LNCaP clone FGC (cell line): ENCODE data around the gene ZNF611.
"Not testable (repeated sequence)": the region's sequence is repeated elsewhere in the genome, so short reads cannot be mapped to it uniquely, and the experiment has no call there.

Experiments used
- DNase-seq: peaks from one replicate; pipeline ENCODE4 v3.0.0-alpha.2; 2011; ENCODE audit warnings: low read depth
- H3K4me3 ChIP-seq: 2 replicates; pipeline ENCODE4 v1.5.1; 2011; ENCODE audit warnings: mild to moderate bottlenecking, low read depth, low read length, control low read depth
- TF ChIP-seq, protein P1 (sequence below): IDR thresholded peaks from 2 replicates; pipeline ENCODE4 v1.5.1; 2012; ENCODE audit warnings: mild to moderate bottlenecking; ENCODE audit not compliant: control insufficient read depth, insufficient read depth; ENCODE audit errors: extremely low read depth

Gene ZNF611

DNA sequence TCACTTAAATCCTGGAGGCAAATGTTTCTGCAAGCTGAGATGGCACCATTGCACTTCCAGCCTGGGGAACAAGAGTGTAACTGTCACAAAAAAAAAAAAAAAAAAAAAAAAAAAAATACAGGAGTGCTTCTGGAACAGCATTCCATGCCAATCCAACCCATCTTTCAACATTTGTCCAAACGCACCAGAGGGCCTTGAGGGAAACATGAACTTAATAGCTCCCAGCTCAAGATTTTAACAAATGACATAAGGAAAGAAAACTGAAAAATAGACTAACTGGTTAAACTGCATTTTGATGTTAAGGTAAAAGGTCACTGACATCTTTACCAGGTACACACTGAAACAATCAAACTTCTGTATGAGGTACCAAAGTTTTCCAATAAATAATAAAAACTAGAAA is 49.0 kb downstream of the ZNF611 start:
- no peak for DNase-seq
- TF ChIP-seq, protein P1, sequence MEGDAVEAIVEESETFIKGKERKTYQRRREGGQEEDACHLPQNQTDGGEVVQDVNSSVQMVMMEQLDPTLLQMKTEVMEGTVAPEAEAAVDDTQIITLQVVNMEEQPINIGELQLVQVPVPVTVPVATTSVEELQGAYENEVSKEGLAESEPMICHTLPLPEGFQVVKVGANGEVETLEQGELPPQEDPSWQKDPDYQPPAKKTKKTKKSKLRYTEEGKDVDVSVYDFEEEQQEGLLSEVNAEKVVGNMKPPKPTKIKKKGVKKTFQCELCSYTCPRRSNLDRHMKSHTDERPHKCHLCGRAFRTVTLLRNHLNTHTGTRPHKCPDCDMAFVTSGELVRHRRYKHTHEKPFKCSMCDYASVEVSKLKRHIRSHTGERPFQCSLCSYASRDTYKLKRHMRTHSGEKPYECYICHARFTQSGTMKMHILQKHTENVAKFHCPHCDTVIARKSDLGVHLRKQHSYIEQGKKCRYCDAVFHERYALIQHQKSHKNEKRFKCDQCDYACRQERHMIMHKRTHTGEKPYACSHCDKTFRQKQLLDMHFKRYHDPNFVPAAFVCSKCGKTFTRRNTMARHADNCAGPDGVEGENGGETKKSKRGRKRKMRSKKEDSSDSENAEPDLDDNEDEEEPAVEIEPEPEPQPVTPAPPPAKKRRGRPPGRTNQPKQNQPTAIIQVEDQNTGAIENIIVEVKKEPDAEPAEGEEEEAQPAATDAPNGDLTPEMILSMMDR, result no peak
- H3K4me3 ChIP-seq, result no peak overlapping the region

DNA sequence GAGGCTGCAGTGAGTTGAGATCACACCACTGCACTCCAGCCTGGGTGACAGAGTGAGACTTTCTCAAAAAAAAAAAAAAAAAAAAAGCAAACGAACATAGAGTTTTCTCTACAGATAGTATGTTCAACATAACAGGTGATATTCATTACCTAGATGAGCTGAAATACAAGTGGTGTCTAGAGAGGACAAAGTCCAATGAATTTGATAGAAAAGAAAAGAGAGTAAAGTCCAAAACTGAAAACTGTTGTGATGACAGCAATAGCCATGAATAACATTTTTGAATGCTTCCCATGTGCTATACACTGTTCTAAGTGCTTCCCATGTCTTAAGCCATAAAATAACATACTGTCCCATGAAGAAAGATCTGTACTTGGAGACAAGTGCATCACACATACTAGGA is 53.6 kb downstream of the ZNF611 start:
- H3K4me3 ChIP-seq, DNase-seq: not testable (repeated sequence)

DNA sequence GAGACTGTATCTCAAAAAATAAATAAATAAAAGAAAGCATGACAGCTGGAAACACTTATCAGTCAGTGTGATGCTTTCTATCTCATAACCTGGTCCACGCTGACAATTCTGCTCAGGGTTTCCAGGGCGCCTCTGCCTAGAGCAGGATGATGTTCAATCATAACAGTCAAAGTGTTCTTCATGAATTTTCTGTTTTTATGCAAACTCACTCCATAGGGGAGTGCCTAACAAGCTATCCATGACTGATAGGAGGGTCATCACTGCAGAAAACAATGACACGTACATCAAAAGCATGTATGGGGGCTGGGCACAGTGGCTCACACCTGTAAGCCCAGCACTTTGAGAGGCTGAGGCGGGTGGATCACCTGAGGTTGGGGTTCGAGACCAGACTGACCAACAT is 55.2 kb downstream of the ZNF611 start:
- no peak for DNase-seq
- no peak overlapping the region for H3K4me3 ChIP-seq
- TF ChIP-seq, protein P1, result no peak

DNA sequence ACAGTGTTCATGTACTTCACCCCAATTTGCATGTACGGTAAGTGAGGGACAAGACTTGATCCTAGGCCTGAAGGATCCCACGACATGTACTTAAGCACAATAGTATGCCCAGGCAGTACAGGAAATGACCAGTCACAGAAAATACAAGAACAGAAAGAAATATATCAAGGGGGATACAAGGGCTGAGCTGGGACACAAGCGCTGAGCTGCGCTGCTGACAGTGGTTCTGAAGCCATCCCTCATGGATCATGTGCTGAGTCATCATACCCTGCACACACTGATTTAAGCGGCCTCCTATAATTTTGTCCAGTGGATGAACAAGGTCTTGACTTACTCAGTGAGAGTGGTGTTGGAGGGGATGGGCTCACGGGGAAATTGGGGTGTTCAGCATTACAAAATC is 59.6 kb downstream of the ZNF611 start:
- not testable (repeated sequence) for H3K4me3 ChIP-seq, DNase-seq

DNA sequence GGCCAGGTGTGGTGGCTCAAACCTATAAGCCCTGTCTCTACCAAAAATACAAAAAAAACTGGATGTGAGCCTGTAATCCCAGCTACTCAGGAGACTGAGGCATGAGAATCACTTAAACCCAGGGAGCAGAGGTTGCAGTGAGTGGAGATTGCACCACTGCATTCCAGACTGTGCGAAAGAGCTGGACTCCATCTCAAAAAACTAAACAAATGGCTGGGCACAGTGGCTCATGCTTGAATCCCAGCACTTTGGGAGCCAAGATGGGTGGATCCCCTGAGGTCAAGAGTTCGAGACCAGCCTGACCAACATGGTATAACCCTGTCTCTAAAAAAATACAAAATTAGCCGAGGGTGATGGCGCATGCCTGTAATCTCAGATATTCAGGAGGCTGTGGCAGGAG is 61.8 kb downstream of the ZNF611 start:
- H3K4me3 ChIP-seq, result no peak overlapping the region
- TF ChIP-seq, protein P1, result no peak
- DNase-seq, result no peak

DNA sequence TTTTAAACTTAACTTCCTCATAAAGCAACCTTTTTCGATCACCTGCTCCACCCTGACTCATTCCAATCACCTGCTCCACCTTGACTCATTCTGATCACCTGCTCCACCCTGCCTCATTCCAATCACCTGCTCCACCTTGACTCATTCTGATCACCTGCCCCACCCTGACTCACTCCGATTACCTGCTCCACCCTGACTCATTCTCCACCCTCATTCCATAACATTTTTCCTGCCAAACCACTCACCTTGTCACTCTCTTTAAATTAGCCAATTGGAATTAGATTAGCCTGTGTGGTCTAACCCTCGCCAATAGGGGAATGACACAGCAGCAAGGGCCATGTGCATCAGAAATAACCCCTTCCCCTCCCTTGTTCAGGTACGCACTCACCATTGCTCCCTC is 64.8 kb downstream of the ZNF611 start:
- TF ChIP-seq, protein P1, result no peak
- DNase-seq, result no peak
- H3K4me3 ChIP-seq, result no peak overlapping the region

DNA sequence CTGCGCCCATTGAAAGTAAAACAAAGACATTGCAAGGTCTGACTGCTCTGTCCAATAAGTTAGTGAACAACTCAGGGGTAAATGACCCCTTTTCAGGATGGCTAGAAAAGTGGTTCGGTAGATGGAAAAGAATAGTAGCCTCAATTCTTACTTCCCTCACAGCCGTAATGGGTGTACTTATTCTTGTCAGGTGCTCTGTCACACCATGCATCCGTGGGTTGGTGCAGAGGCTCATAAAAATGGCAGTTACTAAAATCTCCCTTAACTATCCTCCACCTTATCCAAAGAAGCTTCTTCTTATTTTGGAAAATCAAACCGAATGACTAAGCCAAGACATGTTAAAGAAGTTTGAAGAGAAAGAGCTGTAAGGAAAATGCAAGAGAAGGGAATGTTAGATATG is 65.3 kb downstream of the ZNF611 start:
- no peak for DNase-seq
- no peak overlapping the region for H3K4me3 ChIP-seq
- TF ChIP-seq, protein P1, result no peak

DNA sequence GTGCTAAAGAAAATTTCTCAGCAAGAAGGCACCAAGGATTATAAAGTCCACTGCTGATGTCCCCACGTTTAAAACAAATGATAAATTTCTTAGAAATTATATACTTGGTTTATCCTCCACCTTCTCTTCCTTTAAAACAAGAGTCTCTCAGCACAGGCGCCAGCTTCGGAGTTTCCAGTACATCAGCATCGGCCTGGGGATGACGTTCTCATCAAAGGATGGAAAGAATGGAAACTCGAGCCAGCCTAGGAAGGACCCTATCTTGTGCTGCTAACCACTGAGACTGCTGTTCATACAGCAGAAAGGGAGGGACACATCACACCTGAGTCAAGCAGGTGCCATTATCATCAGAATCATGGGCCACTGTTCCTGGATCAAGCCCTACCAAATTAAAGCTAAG is 66.9 kb downstream of the ZNF611 start:
- no peak for DNase-seq
- no peak overlapping the region for H3K4me3 ChIP-seq
- TF ChIP-seq, protein P1, result no peak
